Body of pancreas (tissue), 4 donors: ENCODE measurements around the gene LZTS3. TPM values are rescaled to one million over a fixed set of nuclear protein-coding genes. Genes with fewer than 3 reads are reported as not detected.
"Not testable (repeated sequence)": the region's sequence is repeated elsewhere in the genome, so short reads cannot be mapped to it uniquely, and the experiment has no call there.

Experiments
- ATAC-seq: fragments of 150-250 bp; one replicate; pipeline ENCODE4 v1.9.1; 2016
- DNase-seq, 4 donors: peaks; one replicate each; pipeline ENCODE4 v3.0.0-alpha.2; 2019
- H3K27ac ChIP-seq, 4 donors: fragments of 200-600 bp; sonication (generic); 1 replicate in 3 of 4; 2 replicates in 1 of 4; pipeline versions ENCODE4 v1.5.1 to v1.6.1; 2016 to 2019; ENCODE audit warnings: mild to moderate bottlenecking in 1 of 4, mixed read lengths in 1 of 4, moderate library complexity in 1 of 4
- H3K27me3 ChIP-seq, 2 donors: fragments of 200-600 bp; sonication (generic); one replicate each; pipeline ENCODE4 v1.6.0; 2016; ENCODE audit warnings: mild to moderate bottlenecking in 1 of 2
- H3K36me3 ChIP-seq, 2 donors: fragments of 200-600 bp; sonication (generic); replicated peaks in 1 of 2; 2 replicates each; pipeline ENCODE4 v1.5.1; 2016; ENCODE audit warnings: low read depth in 2 of 2; ENCODE audit not compliant: insufficient read depth in 1 of 2
- H3K4me1 ChIP-seq: fragments of 200-600 bp; sonication (generic); one replicate; pipeline ENCODE4 v1.6.0; 2016
- H3K4me3 ChIP-seq, 2 donors: fragments of 200-600 bp; sonication (generic); 1 replicate in 1 of 2; 2 replicates in 1 of 2; pipeline ENCODE4 v1.5.1; 2016 to 2019
- H3K9me3 ChIP-seq, 3 donors: fragments of 200-600 bp; sonication (generic); 1 replicate in 2 of 3; 2 replicates in 1 of 3; pipeline ENCODE4 v1.5.1; 2016
- CTCF ChIP-seq, 7 experiments: fragments of 450-650 bp in 4 of 7; fragments of 200-600 bp in 3 of 7; sonication (generic) in 3 of 7; IDR thresholded peaks; one replicate each; pipeline ENCODE4 v1.5.1; 2016 to 2019; ENCODE audit warnings: antibody characterized with exemption in 7 of 7
- POLR2A ChIP-seq, 3 donors: fragments of 450-650 bp; IDR thresholded peaks; one replicate each; pipeline ENCODE4 v1.6.1; 2016; ENCODE audit warnings: antibody characterized with exemption in 3 of 3, mild to moderate bottlenecking in 2 of 3
- WGBS, 2 donors: methylation state at CpG; one replicate each; pipeline ENCODE4 v1.1.5; 2017; 5-methylcytosine and 5-hydroxymethylcytosine counted together
- intact Hi-C: fragments of 100-400 bp; cut with DNase I; formaldehyde crosslinking; loops from one replicate; pipeline ENCODE4 v1.15.1; 2023
- total RNA-seq, 2 donors: library from RNA; depleted of rRNA; stranded (reverse); fragments of >200 nt; gene quantifications; one replicate each; pipeline ENCODE4 v1.1.0, GENCODE V29; 2016

The LZTS3 gene
- total RNA-seq, 2 donors from 2014 or later = 38.4 to 72.2 TPM

- Histone ChIP-seq H3K9me3 (no peaks in the 10 kb centered on the region), H3K4me1 (no peaks in the 10 kb centered on the region), H3K36me3 (no peaks in the 10 kb centered on the region), H3K4me3 (no peak overlapping the region), H3K27me3 (no peaks in the 10 kb centered on the region), H3K27ac (no peak overlapping the region)
- no peak for ATAC-seq
- TF ChIP-seq POLR2A (IDR thresholded peaks at IDR 0.05) = no peak
- no peak for TF ChIP-seq CTCF (IDR thresholded peaks at IDR 0.05)
- no peak for DNase-seq
- intact Hi-C loops = no loop called here
- WGBS, 2 donors = 77 to 82% methylated on average over 4 of the region's 4 CpGs
Observed at GRCh38 chr20:3129094-3129493, 44.3 kb downstream of the LZTS3 start.

- H3K9me3 ChIP-seq = no peaks in the 10 kb centered on the region
- no peak for DNase-seq
- ATAC-seq = no peak
- H3K36me3 ChIP-seq = no peaks in the 10 kb centered on the region
- no peak overlapping the region for H3K4me3 ChIP-seq
- intact Hi-C loops = no loop called here
- no peak for TF ChIP-seq CTCF (IDR thresholded peaks at IDR 0.05)
- TF ChIP-seq POLR2A (IDR thresholded peaks at IDR 0.05) = no peak
- 91 to 94% methylated on average over 7 to 8 of the region's 8 CpGs for WGBS, 2 donors
- no peak overlapping the region for H3K27ac ChIP-seq
- H3K27me3 ChIP-seq = no peaks in the 10 kb centered on the region
- H3K4me1 ChIP-seq = no peaks in the 10 kb centered on the region
Observed at GRCh38 chr20:3128275-3128984, 44.9 kb downstream of the LZTS3 start.

- H3K4me1 ChIP-seq = no peaks in the 10 kb centered on the region
- H3K27ac ChIP-seq = no peak overlapping the region
- DNase-seq (no peak), ATAC-seq (no peak)
- H3K27me3 ChIP-seq = no peaks in the 10 kb centered on the region
- peaks cover 0 to 10% of the 10 kb centered on the region in 2 donors for H3K36me3 ChIP-seq
- WGBS, 2 donors = 93 to 100% methylated on average over 1 of the region's 1 CpG
- H3K9me3 ChIP-seq = no peaks in the 10 kb centered on the region
- intact Hi-C loops = no loop called here
- no peak for TF ChIP-seq CTCF (IDR thresholded peaks at IDR 0.05)
- TF ChIP-seq POLR2A (IDR thresholded peaks at IDR 0.05) = no peak
- H3K4me3 ChIP-seq = no peak overlapping the region
Observed at GRCh38 chr20:3126527-3126859, 46.9 kb downstream of the LZTS3 start.

GRCh38 chr20:3125776-3126526 lies 47.4 kb downstream of the LZTS3 start:
- H3K4me3 ChIP-seq, H3K9me3 ChIP-seq, H3K27ac ChIP-seq, ATAC-seq, DNase-seq, intact Hi-C loops, H3K4me1 ChIP-seq, H3K27me3 ChIP-seq: not testable (repeated sequence)
- WGBS, 2 donors = 86 to 93% methylated on average over 11 to 22 of the region's 25 CpGs
- H3K36me3 ChIP-seq = peaks cover 0 to 12% of the 10 kb centered on the region in 2 donors

GRCh38 chr20:3124773-3125560 lies 48.4 kb downstream of the LZTS3 start:
- H3K4me3 ChIP-seq, H3K4me1 ChIP-seq, H3K27me3 ChIP-seq, ATAC-seq, H3K9me3 ChIP-seq, H3K27ac ChIP-seq, DNase-seq, intact Hi-C loops: not testable (repeated sequence)
- H3K36me3 ChIP-seq = peaks cover 0 to 12% of the 10 kb centered on the region in 2 donors
- WGBS, 2 donors = 94 to 100% methylated on average over 3 to 40 of the region's 41 CpGs

GRCh38 chr20:3124163-3124562 lies 49.2 kb downstream of the LZTS3 start:
- H3K4me3 ChIP-seq, H3K27me3 ChIP-seq, intact Hi-C loops, H3K4me1 ChIP-seq, H3K9me3 ChIP-seq, ATAC-seq, H3K27ac ChIP-seq, DNase-seq: not testable (repeated sequence)
- WGBS, 2 donors = 98 to 99% methylated on average over 11 to 18 of the region's 18 CpGs
- H3K36me3 ChIP-seq = peaks cover 0 to 12% of the 10 kb centered on the region in 2 donors
